ENCODE results near the gene PIGT.

PIGT gene

DNA sequence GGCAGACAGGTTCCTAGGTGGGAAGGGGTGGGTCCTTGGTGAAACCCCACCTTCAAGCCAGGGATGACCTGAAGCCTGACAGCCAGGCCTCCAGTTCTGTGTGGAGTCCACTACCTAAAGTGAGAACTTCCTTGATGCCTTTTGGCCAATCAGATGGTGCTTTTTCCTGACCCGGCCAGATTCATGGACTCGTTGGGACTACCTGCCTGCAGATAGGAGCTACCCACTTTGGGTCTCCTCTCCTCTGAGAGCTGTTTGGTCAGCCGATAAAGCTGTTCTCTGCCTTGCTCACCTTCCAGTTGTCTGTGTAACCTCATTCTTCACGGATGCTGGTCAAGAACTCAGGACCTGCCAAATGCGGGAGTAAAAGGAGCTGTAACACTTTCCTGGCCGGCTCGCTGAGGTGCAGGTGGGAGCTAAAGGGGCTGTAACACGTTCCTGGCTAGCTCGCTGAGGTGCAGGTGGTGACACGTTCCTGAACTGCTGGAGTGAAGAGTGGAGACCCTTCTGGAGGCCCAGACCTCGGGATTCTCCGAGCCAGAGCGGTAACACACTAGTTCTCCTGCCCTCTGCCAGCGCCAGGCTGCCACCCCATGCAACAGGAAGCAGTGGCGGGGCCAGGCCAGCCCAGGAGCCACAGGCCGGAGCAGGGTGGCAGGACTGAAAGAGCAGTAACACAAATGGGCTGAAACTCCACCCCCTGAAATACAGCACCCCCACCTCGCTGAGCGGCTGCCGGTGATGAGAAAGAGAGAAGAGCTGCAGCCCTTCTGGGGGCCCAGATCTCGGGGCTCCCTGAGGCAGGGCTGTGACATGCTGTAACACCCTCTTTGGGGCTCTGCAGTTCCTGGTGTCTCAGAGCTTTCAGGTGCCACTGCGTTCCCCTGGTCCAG lies 21.5 kb upstream of the PIGT start:
- TF ChIP-seq, protein P1, sequence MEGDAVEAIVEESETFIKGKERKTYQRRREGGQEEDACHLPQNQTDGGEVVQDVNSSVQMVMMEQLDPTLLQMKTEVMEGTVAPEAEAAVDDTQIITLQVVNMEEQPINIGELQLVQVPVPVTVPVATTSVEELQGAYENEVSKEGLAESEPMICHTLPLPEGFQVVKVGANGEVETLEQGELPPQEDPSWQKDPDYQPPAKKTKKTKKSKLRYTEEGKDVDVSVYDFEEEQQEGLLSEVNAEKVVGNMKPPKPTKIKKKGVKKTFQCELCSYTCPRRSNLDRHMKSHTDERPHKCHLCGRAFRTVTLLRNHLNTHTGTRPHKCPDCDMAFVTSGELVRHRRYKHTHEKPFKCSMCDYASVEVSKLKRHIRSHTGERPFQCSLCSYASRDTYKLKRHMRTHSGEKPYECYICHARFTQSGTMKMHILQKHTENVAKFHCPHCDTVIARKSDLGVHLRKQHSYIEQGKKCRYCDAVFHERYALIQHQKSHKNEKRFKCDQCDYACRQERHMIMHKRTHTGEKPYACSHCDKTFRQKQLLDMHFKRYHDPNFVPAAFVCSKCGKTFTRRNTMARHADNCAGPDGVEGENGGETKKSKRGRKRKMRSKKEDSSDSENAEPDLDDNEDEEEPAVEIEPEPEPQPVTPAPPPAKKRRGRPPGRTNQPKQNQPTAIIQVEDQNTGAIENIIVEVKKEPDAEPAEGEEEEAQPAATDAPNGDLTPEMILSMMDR (IDR thresholded peaks at IDR 0.05; ENCODE audit: borderline replicate concordance, extremely low read depth, low read length, poor library complexity, severe bottlenecking): no peak
- TF ChIP-seq EZH2 (IDR thresholded peaks at IDR 0.05; ENCODE audit: borderline replicate concordance, low read depth, low read length, severe bottlenecking): no peak
- Histone ChIP-seq H4K20me1 (ENCODE audit: insufficient read depth, low read length) (no peaks in the 10 kb centered on the region), H3K4me2 (ENCODE audit: insufficient read depth, low read length) (no peak overlapping the region), H3K9ac (ENCODE audit: low read depth, low read length) (no peak overlapping the region), H3K9me3 (ENCODE audit: insufficient read depth, low read length, severe bottlenecking) (no peaks in the 10 kb centered on the region), H2AFZ (ENCODE audit: low read depth, low read length) (no peak overlapping the region), H3K4me3 (ENCODE audit: low read depth in 1 of 2, low read length in 2 of 2) (no peak overlapping the region), H3K27me3 (ENCODE audit: insufficient read depth, low read length, poor library complexity) (no peaks in the 10 kb centered on the region), H3K79me2 (ENCODE audit: insufficient read depth, low read length) (no peaks in the 10 kb centered on the region), H3K36me3 (ENCODE audit: insufficient read depth, low read length) (0 out of 2 replicates have a peak, but pooled peaks cover 3% of the 10 kb centered on the region), H3K4me1 (ENCODE audit: insufficient read depth, low read length) (no peaks in the 10 kb centered on the region), H3K27ac (ENCODE audit: low read length) (no peak overlapping the region)
- ATAC-seq (ENCODE audit: insufficient read depth, low read depth) (no peak), DNase-seq (no peak)

DNA sequence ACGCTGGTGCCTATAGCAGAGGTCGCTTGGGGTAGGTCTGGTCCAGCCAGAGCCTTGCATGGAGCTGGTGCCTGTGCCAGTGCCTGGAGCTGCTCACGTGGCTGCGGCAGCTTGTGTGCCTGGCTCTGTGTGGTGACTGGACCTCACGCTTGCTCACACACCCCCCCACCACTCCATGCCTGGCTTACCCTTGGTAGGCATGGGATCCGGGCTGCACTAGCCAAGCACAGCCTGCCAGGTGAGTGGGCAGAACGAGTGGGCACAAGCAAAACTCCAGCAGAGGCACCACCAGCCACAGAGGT lies 20.9 kb upstream of the PIGT start:
- no peak for ATAC-seq (ENCODE audit: insufficient read depth, low read depth)

DNA sequence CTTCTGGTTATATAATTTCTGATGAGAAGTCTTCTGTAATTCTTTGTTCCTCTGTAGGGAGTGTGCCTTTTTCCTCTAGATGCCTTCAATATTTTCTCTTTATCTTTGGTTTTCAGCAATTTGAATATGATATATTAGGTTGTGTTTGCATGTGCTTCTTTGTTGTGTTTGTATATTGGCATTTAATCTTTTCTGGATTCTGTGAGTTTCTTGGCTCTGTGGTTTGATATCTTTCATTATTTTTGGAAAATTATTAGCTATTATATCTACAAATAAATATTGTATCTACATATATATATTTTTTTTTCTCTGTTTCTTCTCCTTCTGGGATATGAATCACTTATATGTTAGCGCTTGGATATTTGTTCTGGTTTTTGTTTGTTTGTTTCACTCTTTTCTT lies 16.9 kb upstream of the PIGT start:
- ATAC-seq (ENCODE audit: insufficient read depth, low read depth): no peak
- Histone ChIP-seq H3K4me3 (ENCODE audit: low read depth in 1 of 2, low read length in 2 of 2) (no peak overlapping the region), H3K9ac (ENCODE audit: low read depth, low read length) (no peak overlapping the region), H3K4me1 (ENCODE audit: insufficient read depth, low read length) (no peaks in the 10 kb centered on the region), H3K36me3 (ENCODE audit: insufficient read depth, low read length) (0 out of 2 replicates have a peak, but pooled peaks cover 3% of the 10 kb centered on the region), H3K4me2 (ENCODE audit: insufficient read depth, low read length) (no peak overlapping the region), H3K79me2 (ENCODE audit: insufficient read depth, low read length) (no peaks in the 10 kb centered on the region), H3K27ac (ENCODE audit: low read length) (no peak overlapping the region), H3K27me3 (ENCODE audit: insufficient read depth, low read length, poor library complexity) (no peaks in the 10 kb centered on the region), H3K9me3 (ENCODE audit: insufficient read depth, low read length, severe bottlenecking) (peaks cover 23% of the 10 kb centered on the region), H4K20me1 (ENCODE audit: insufficient read depth, low read length) (no peaks in the 10 kb centered on the region), H2AFZ (ENCODE audit: low read depth, low read length) (no peak overlapping the region)
- no peak for TF ChIP-seq EZH2 (IDR thresholded peaks at IDR 0.05; ENCODE audit: borderline replicate concordance, low read depth, low read length, severe bottlenecking)
- TF ChIP-seq, protein P1 (IDR thresholded peaks at IDR 0.05; ENCODE audit: borderline replicate concordance, extremely low read depth, low read length, poor library complexity, severe bottlenecking): no peak
- DNase-seq: no peak

More for the DNA sequence above, 20.9 kb upstream of the PIGT start:
- DNase-seq: no peak
- no peak overlapping the region for H3K4me2 ChIP-seq (ENCODE audit: insufficient read depth, low read length)
- no peak overlapping the region for H3K27ac ChIP-seq (ENCODE audit: low read length)
- 0 out of 2 replicates have a peak, but pooled peaks cover 3% of the 10 kb centered on the region for H3K36me3 ChIP-seq (ENCODE audit: insufficient read depth, low read length)
- H3K79me2 ChIP-seq (ENCODE audit: insufficient read depth, low read length): no peaks in the 10 kb centered on the region
- no peak overlapping the region for H3K9ac ChIP-seq (ENCODE audit: low read depth, low read length)
- no peak overlapping the region for H3K4me3 ChIP-seq (ENCODE audit: low read depth in 1 of 2, low read length in 2 of 2)
- no peaks in the 10 kb centered on the region for H3K4me1 ChIP-seq (ENCODE audit: insufficient read depth, low read length)
- no peaks in the 10 kb centered on the region for H4K20me1 ChIP-seq (ENCODE audit: insufficient read depth, low read length)
- H2AFZ ChIP-seq (ENCODE audit: low read depth, low read length): no peak overlapping the region
- H3K9me3 ChIP-seq (ENCODE audit: insufficient read depth, low read length, severe bottlenecking): peaks cover 5% of the 10 kb centered on the region
- no peaks in the 10 kb centered on the region for H3K27me3 ChIP-seq (ENCODE audit: insufficient read depth, low read length, poor library complexity)
- TF ChIP-seq, protein P1 (IDR thresholded peaks at IDR 0.05; ENCODE audit: borderline replicate concordance, extremely low read depth, low read length, poor library complexity, severe bottlenecking): no peak
- no peak for TF ChIP-seq EZH2 (IDR thresholded peaks at IDR 0.05; ENCODE audit: borderline replicate concordance, low read depth, low read length, severe bottlenecking)

Measured in DND-41 (cell line).